WTC11 (cell line): ENCODE measurements around the gene KRT5. TPM values are rescaled to one million over a fixed set of nuclear protein-coding genes. Genes with fewer than 3 reads are reported as not detected.

Experiments
- ATAC-seq: fragments of 200-7000 bp; cut with Tn5 transposase; 2 replicates; pipeline ENCODE4 v1.10.0; 2021; ENCODE audit warnings: mild to moderate bottlenecking, moderate library complexity
- CTCF ChIA-PET: fragments of 300-600 bp; sonication (Branson Sonifier 250); formaldehyde crosslinking; loops from one replicate; lab custom pipeline; 2021; ENCODE audit warnings: antibody characterized with exemption; lab: Charles Lee
- POLR2A ChIA-PET: fragments of 350-600 bp; sonication (Branson Sonifier 250); formaldehyde crosslinking; loops from one replicate; lab custom pipeline; 2021; ENCODE audit warnings: antibody characterized with exemption; lab: Charles Lee
- DNase-seq: peaks from one replicate; pipeline ENCODE4 v3.0.0; 2021; ENCODE audit warnings: low spot score
- H3K27ac Mint-ChIP-seq: 2 replicates; pipeline ENCODE4 v1.8.0; 2021; ENCODE audit warnings: mixed read lengths
- H3K27me3 Mint-ChIP-seq: 2 replicates; pipeline ENCODE4 v1.8.0; 2021; ENCODE audit warnings: low read depth, mild to moderate bottlenecking, moderate library complexity, mixed read lengths
- H3K36me3 Mint-ChIP-seq: 2 replicates; pipeline ENCODE4 v1.8.0; 2021; ENCODE audit warnings: mixed read lengths
- H3K4me1 Mint-ChIP-seq: 2 replicates; pipeline ENCODE4 v1.8.0; 2022; ENCODE audit warnings: mixed read lengths
- H3K4me3 Mint-ChIP-seq: 2 replicates; pipeline ENCODE4 v1.8.0; 2021; ENCODE audit warnings: mild to moderate bottlenecking, moderate library complexity, mixed read lengths
- H3K9me3 Mint-ChIP-seq: 2 replicates; pipeline ENCODE4 v1.8.0; 2021; ENCODE audit warnings: mixed read lengths
- CREM ChIP-seq: sonication (generic); formaldehyde crosslinking; IDR thresholded peaks from 2 replicates; pipeline ENCODE4 v1.8.1; 2022; ENCODE audit warnings: mild to moderate bottlenecking, missing genetic modification reagents, moderate library complexity
- FOXP1 ChIP-seq: sonication (generic); formaldehyde crosslinking; IDR thresholded peaks from 2 replicates; pipeline ENCODE4 v1.8.0; 2022; ENCODE audit warnings: missing genetic modification reagents, mild to moderate bottlenecking, moderate library complexity, borderline replicate concordance
- GTF2I ChIP-seq: fragments of 250-450 bp; sonication (Bioruptor Pico); conservative IDR thresholded peaks from 2 replicates; pipeline ENCODE4 v1.4.0; 2021; ENCODE audit warnings: mild to moderate bottlenecking
- HMGA2 ChIP-seq: fragments of 250-450 bp; sonication (Bioruptor Pico); IDR thresholded peaks from 2 replicates; pipeline ENCODE4 v1.4.0; 2021; ENCODE audit warnings: mild to moderate bottlenecking, moderate library complexity
- HMGXB4 ChIP-seq: sonication (generic); formaldehyde crosslinking; IDR thresholded peaks from 2 replicates; pipeline ENCODE4 v1.8.1; 2023; ENCODE audit warnings: mild to moderate bottlenecking, moderate library complexity, missing genetic modification reagents
- MLX ChIP-seq: sonication (generic); formaldehyde crosslinking; IDR thresholded peaks from 2 replicates; pipeline ENCODE4 v1.8.1; 2023; ENCODE audit warnings: mild to moderate bottlenecking, missing genetic modification reagents, moderate library complexity
- MYBL2 ChIP-seq: sonication (generic); formaldehyde crosslinking; IDR thresholded peaks from 2 replicates; pipeline ENCODE4 v1.8.1; 2023; ENCODE audit warnings: mild to moderate bottlenecking, moderate library complexity, missing genetic modification reagents
- NFATC4 ChIP-seq: fragments of 250-450 bp; sonication (Bioruptor Pico); IDR thresholded peaks from 2 replicates; pipeline ENCODE4 v1.9.0; 2021; ENCODE audit warnings: mild to moderate bottlenecking
- RELA ChIP-seq: sonication (generic); formaldehyde crosslinking; IDR thresholded peaks from 2 replicates; pipeline ENCODE4 v1.8.1; 2022; ENCODE audit warnings: missing genetic modification reagents, mild to moderate bottlenecking, borderline replicate concordance
- TEAD1 ChIP-seq: sonication (generic); formaldehyde crosslinking; IDR thresholded peaks from 2 replicates; pipeline ENCODE4 v1.8.0; 2022; ENCODE audit warnings: mild to moderate bottlenecking, missing genetic modification reagents
- TEAD4 ChIP-seq: sonication (generic); formaldehyde crosslinking; IDR thresholded peaks from 2 replicates; pipeline ENCODE4 v1.8.0; 2022; ENCODE audit warnings: mild to moderate bottlenecking, missing genetic modification reagents
- ZBTB43 ChIP-seq: sonication (generic); formaldehyde crosslinking; IDR thresholded peaks from 2 replicates; pipeline ENCODE4 v1.8.1; 2023; ENCODE audit warnings: mild to moderate bottlenecking, missing genetic modification reagents
- total RNA-seq: library from RNA; stranded (reverse); gene quantifications from 3 replicates; pipeline ENCODE4 v1.2.3, GENCODE V29; 2021
- TF ChIP-seq, protein P1 (sequence below): sonication (generic); formaldehyde crosslinking; conservative IDR thresholded peaks from 2 replicates; pipeline ENCODE4 v1.8.1; 2022; ENCODE audit warnings: mild to moderate bottlenecking, missing genetic modification reagents
- TF ChIP-seq, protein P2 (sequence below): sonication (generic); formaldehyde crosslinking; IDR thresholded peaks from 2 replicates; pipeline ENCODE4 v1.8.1; 2023; ENCODE audit warnings: mild to moderate bottlenecking, missing genetic modification reagents, moderate library complexity
- TF ChIP-seq, protein P3 (sequence below): sonication (generic); formaldehyde crosslinking; IDR thresholded peaks from 2 replicates; pipeline ENCODE4 v1.8.0; 2022; ENCODE audit warnings: missing genetic modification reagents

Gene KRT5
- total RNA-seq, 1 experiment from 2014 or later, result not detected

- TF ChIP-seq MLX (CRISPR knock-in tag), result no peak
- TF ChIP-seq ZBTB43 (CRISPR knock-in tag), result no peak
- TF ChIP-seq GTF2I (CRISPR knock-in tag), result no peak
- no peak for TF ChIP-seq HMGA2 (CRISPR knock-in tag)
- TF ChIP-seq, protein P1, sequence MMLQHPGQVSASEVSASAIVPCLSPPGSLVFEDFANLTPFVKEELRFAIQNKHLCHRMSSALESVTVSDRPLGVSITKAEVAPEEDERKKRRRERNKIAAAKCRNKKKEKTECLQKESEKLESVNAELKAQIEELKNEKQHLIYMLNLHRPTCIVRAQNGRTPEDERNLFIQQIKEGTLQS (CRISPR knock-in tag), result no peak
These were observed 20.3 kb upstream of the KRT5 start (continued) for GRCh38 chr12:52540531-52540930.

- Mint-ChIP-seq H3K27me3 (no peaks in the 10 kb centered on the region), H3K27ac (no peak overlapping the region; the same call in 1 of the 2 replicates), H3K36me3 (no peaks in the 10 kb centered on the region), H3K4me1 (no peaks in the 10 kb centered on the region), H3K4me3 (no peak overlapping the region), H3K9me3 (no peaks in the 10 kb centered on the region)
- POLR2A ChIA-PET, result no interaction called here
- DNase-seq (no peak), ATAC-seq (no peak)
- no peak for TF ChIP-seq HMGXB4 (CRISPR knock-in tag)
- no peak for TF ChIP-seq MLX (CRISPR knock-in tag)
- TF ChIP-seq RELA, result no peak
- TF ChIP-seq TEAD4, result no peak
- CTCF ChIA-PET, result interaction anchor here (1.6 kb wide), 1 partner anchor 331 kb away, joined by 3 read pairs; no protein-coding TSS in a partner anchor
These were observed 19.6 kb upstream of the KRT5 start for GRCh38 chr12:52539821-52540173.

GRCh38 chr12:52539083-52539820, 19.1 kb upstream of the KRT5 start:
- no peak for DNase-seq
- Mint-ChIP-seq H3K36me3 (no peaks in the 10 kb centered on the region), H3K4me1 (no peaks in the 10 kb centered on the region), H3K9me3 (no peaks in the 10 kb centered on the region), H3K27ac (no peak overlapping the region), H3K27me3 (no peaks in the 10 kb centered on the region), H3K4me3 (no peak overlapping the region)
- ATAC-seq, result no peak
- POLR2A ChIA-PET, result no interaction called here
- CTCF ChIA-PET, result interaction anchor here (0.5 to 1.6 kb wide), 2 partner anchors 331 to 365 kb away, joined by 3 read pairs; no protein-coding TSS in a partner anchor
- TF ChIP-seq MYBL2 (CRISPR knock-in tag) (no peak), NFATC4 (CRISPR knock-in tag) (no peak), TEAD1 (CRISPR knock-in tag) (no peak), CREM (CRISPR knock-in tag) (no peak), FOXP1 (CRISPR knock-in tag) (no peak)
- TF ChIP-seq, protein P2, sequence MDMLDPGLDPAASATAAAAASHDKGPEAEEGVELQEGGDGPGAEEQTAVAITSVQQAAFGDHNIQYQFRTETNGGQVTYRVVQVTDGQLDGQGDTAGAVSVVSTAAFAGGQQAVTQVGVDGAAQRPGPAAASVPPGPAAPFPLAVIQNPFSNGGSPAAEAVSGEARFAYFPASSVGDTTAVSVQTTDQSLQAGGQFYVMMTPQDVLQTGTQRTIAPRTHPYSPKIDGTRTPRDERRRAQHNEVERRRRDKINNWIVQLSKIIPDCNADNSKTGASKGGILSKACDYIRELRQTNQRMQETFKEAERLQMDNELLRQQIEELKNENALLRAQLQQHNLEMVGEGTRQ (CRISPR knock-in tag), result no peak
- TF ChIP-seq, protein P3, sequence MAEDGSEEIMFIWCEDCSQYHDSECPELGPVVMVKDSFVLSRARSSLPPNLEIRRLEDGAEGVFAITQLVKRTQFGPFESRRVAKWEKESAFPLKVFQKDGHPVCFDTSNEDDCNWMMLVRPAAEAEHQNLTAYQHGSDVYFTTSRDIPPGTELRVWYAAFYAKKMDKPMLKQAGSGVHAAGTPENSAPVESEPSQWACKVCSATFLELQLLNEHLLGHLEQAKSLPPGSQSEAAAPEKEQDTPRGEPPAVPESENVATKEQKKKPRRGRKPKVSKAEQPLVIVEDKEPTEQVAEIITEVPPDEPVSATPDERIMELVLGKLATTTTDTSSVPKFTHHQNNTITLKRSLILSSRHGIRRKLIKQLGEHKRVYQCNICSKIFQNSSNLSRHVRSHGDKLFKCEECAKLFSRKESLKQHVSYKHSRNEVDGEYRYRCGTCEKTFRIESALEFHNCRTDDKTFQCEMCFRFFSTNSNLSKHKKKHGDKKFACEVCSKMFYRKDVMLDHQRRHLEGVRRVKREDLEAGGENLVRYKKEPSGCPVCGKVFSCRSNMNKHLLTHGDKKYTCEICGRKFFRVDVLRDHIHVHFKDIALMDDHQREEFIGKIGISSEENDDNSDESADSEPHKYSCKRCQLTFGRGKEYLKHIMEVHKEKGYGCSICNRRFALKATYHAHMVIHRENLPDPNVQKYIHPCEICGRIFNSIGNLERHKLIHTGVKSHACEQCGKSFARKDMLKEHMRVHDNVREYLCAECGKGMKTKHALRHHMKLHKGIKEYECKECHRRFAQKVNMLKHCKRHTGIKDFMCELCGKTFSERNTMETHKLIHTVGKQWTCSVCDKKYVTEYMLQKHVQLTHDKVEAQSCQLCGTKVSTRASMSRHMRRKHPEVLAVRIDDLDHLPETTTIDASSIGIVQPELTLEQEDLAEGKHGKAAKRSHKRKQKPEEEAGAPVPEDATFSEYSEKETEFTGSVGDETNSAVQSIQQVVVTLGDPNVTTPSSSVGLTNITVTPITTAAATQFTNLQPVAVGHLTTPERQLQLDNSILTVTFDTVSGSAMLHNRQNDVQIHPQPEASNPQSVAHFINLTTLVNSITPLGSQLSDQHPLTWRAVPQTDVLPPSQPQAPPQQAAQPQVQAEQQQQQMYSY (CRISPR knock-in tag), result no peak
